PC-9 (cell line): ENCODE results near the gene ZFPL1. TPM values are rescaled to one million over a fixed set of nuclear protein-coding genes. Genes with fewer than 3 reads are reported as not detected.

Experiments used
- BruUV-seq: library from RNA; stranded (reverse); fragments of 400-500 nt; replicated peaks from 2 replicates; lab custom pipeline; 2021; lab: Mats Ljungman, UMichigan
- CTCF ChIA-PET: fragments of 300-600 bp; sonication (Branson Sonifier 250); formaldehyde crosslinking; loops from one replicate; lab custom pipeline; 2022; ENCODE audit warnings: antibody characterized with exemption; lab: Charles Lee
- POLR2A ChIA-PET: fragments of 300-600 bp; sonication (Branson Sonifier 250); formaldehyde crosslinking; loops from one replicate; lab custom pipeline; 2022; ENCODE audit warnings: antibody characterized with exemption; ENCODE audit not compliant: unreplicated experiment; lab: Charles Lee
- DNase-seq, 2 experiments: peaks; one replicate each; pipeline versions ENCODE4 v3.0.0 to v3.0.0-alpha.2; 2015 to 2022; ENCODE audit warnings: mixed read lengths in 1 of 2
- H2AFZ ChIP-seq: fragments of 200-600 bp; sonication (generic); 2 replicates; pipeline ENCODE4 v1.8.1; 2017; ENCODE audit warnings: antibody characterized with exemption
- H3F3A ChIP-seq: fragments of 200-600 bp; sonication (generic); 2 replicates; pipeline ENCODE4 v1.8.1; 2017; ENCODE audit warnings: antibody characterized with exemption, mild to moderate bottlenecking, low read depth; ENCODE audit not compliant: insufficient read depth
- H3K27ac ChIP-seq: fragments of 200-600 bp; sonication (generic); 2 replicates; pipeline ENCODE4 v1.6.1; 2016; ENCODE audit warnings: mixed run types
- H3K27me3 ChIP-seq: fragments of 200-600 bp; sonication (generic); 2 replicates; pipeline ENCODE4 v1.6.1; 2016; ENCODE audit warnings: low read depth, mixed run types; ENCODE audit not compliant: insufficient read depth
- H3K36me3 ChIP-seq: fragments of 200-600 bp; sonication (generic); 2 replicates; pipeline ENCODE4 v1.6.1; 2016; ENCODE audit warnings: low read depth, mixed run types
- H3K4me1 ChIP-seq: fragments of 200-600 bp; sonication (generic); replicated peaks from 2 replicates; pipeline ENCODE4 v1.6.1; 2016; ENCODE audit warnings: mixed run types; ENCODE audit not compliant: insufficient read depth
- H3K4me2 ChIP-seq: fragments of 200-600 bp; sonication (generic); 2 replicates; pipeline ENCODE4 v1.6.1; 2017; ENCODE audit warnings: mixed run types
- H3K4me3 ChIP-seq: fragments of 200-600 bp; sonication (generic); 2 replicates; pipeline ENCODE4 v1.6.1; 2016; ENCODE audit warnings: mixed run types
- H3K79me2 ChIP-seq: fragments of 200-600 bp; sonication (generic); 2 replicates; pipeline ENCODE4 v1.6.1; 2017; ENCODE audit warnings: low read depth, mixed run types
- H3K9me2 ChIP-seq: fragments of 200-600 bp; sonication (generic); 2 replicates; pipeline ENCODE4 v1.8.1; 2017; ENCODE audit warnings: mild to moderate bottlenecking; ENCODE audit not compliant: insufficient read depth
- H3K9me3 ChIP-seq: fragments of 200-600 bp; sonication (generic); 2 replicates; pipeline ENCODE4 v1.8.1; 2016; ENCODE audit warnings: low read depth; ENCODE audit not compliant: insufficient read depth
- H4K20me1 ChIP-seq: fragments of 200-600 bp; sonication (generic); 2 replicates; pipeline ENCODE4 v1.8.1; 2017; ENCODE audit not compliant: insufficient read depth
- CTCF ChIP-seq: fragments of 200-600 bp; sonication (generic); conservative IDR thresholded peaks from 2 replicates; pipeline ENCODE4 v1.6.1; 2017; ENCODE audit warnings: mixed run types, antibody characterized with exemption, mild to moderate bottlenecking, moderate library complexity
- EZH2 ChIP-seq: fragments of 200-600 bp; sonication (generic); IDR thresholded peaks from 2 replicates; pipeline ENCODE4 v1.8.0; 2017; ENCODE audit warnings: antibody characterized with exemption, low read depth
- intact Hi-C: fragments of 100-400 bp; cut with micrococcal nuclease; formaldehyde crosslinking; loops from one replicate; pipeline ENCODE4 v1.10.0; 2022; ENCODE audit not compliant: unreplicated experiment
- total RNA-seq: library from RNA; stranded (reverse); gene quantifications from 2 replicates; pipeline ENCODE4 v1.2.3, GENCODE V29; 2021

Gene ZFPL1
- total RNA-seq, 1 experiment from 2014 or later = 68.2 TPM

- POLR2A ChIA-PET = no interaction called here
- BruUV-seq = no TSS peak
- H4K20me1 ChIP-seq = no peaks in the 10 kb centered on the region
- peaks cover 17% of the 10 kb centered on the region for H3K79me2 ChIP-seq
- DNase-seq = peak in 1 of 2 experiments; percentile 34
- no peaks in the 10 kb centered on the region for H3K27me3 ChIP-seq
- H3K9me3 ChIP-seq = no peaks in the 10 kb centered on the region
- no peak overlapping the region for H3K4me3 ChIP-seq
- intact Hi-C loops = no loop called here
- H3K4me2 ChIP-seq = no peak overlapping the region
- no peak overlapping the region for H2AFZ ChIP-seq
- H3K36me3 ChIP-seq = peaks cover 10% of the 10 kb centered on the region
- peaks cover 26% of the 10 kb centered on the region for H3F3A ChIP-seq
- TF ChIP-seq CTCF (no peak), EZH2 (no peak)
- CTCF ChIA-PET = no interaction called here
- H3K27ac ChIP-seq = no peak overlapping the region
- H3K9me2 ChIP-seq = no peaks in the 10 kb centered on the region
- peaks cover under 1% of the 10 kb centered on the region; the same call in 1 of the 2 replicates for H3K4me1 ChIP-seq
These were observed 6.6 kb upstream of the ZFPL1 start for GRCh38 chr11:65077451-65077850.

- H3K9me3 ChIP-seq = no peaks in the 10 kb centered on the region
- TF ChIP-seq EZH2 = no peak
- peak; percentile 79 for TF ChIP-seq CTCF
- H3K27me3 ChIP-seq = no peaks in the 10 kb centered on the region
- peaks cover 10% of the 10 kb centered on the region for H3K36me3 ChIP-seq
- CTCF ChIA-PET = interaction anchor here (0.7 kb wide), 1 partner anchor 21 kb away, joined by 5 read pairs; no protein-coding TSS in a partner anchor
- no peak overlapping the region for H3K4me3 ChIP-seq
- H4K20me1 ChIP-seq = no peaks in the 10 kb centered on the region
- H3K79me2 ChIP-seq = peaks cover 24% of the 10 kb centered on the region
- peaks cover 26% of the 10 kb centered on the region for H3F3A ChIP-seq
- intact Hi-C loops = no loop called here
- POLR2A ChIA-PET = no interaction called here
- H2AFZ ChIP-seq = no peak overlapping the region
- no peaks in the 10 kb centered on the region for H3K9me2 ChIP-seq
- peaks cover 8% of the 10 kb centered on the region for H3K4me1 ChIP-seq
- no TSS peak for BruUV-seq
- peak; percentile 35 to 39 for DNase-seq
- no peak overlapping the region for H3K27ac ChIP-seq
- no peak overlapping the region for H3K4me2 ChIP-seq
These were observed 5.9 kb upstream of the ZFPL1 start for GRCh38 chr11:65078151-65078550.

GRCh38 chr11:65078786-65079342 is 5.2 kb upstream of the ZFPL1 start:
- peak in 1 of 2 experiments; percentile 17 for DNase-seq
- peaks cover 31% of the 10 kb centered on the region for H3K79me2 ChIP-seq
- no peaks in the 10 kb centered on the region for H4K20me1 ChIP-seq
- H3K36me3 ChIP-seq = peaks cover 10% of the 10 kb centered on the region
- TF ChIP-seq CTCF (no peak), EZH2 (no peak)
- H2AFZ ChIP-seq = no peak overlapping the region
- peaks cover 8% of the 10 kb centered on the region for H3K4me1 ChIP-seq
- H3K4me3 ChIP-seq = no peak overlapping the region
- peaks cover 26% of the 10 kb centered on the region for H3F3A ChIP-seq
- no peaks in the 10 kb centered on the region for H3K9me3 ChIP-seq
- POLR2A ChIA-PET = no interaction called here
- intact Hi-C loops = no loop called here
- H3K27me3 ChIP-seq = no peaks in the 10 kb centered on the region
- BruUV-seq = no TSS peak
- no peak overlapping the region for H3K4me2 ChIP-seq
- H3K27ac ChIP-seq = no peak overlapping the region
- H3K9me2 ChIP-seq = no peaks in the 10 kb centered on the region
- CTCF ChIA-PET = interaction anchor here (0.7 kb wide), 1 partner anchor 22 kb away, joined by 5 read pairs; no protein-coding TSS in a partner anchor
